HL-60 (cell line): Measurements from ENCODE around the gene ST6GALNAC3.
"Not testable (repeated sequence)": the region's sequence is repeated elsewhere in the genome, so short reads cannot be mapped to it uniquely, and the experiment has no call there.

Experiments
- DNase-seq, 2 experiments: peaks; one replicate each; pipeline ENCODE4 v3.0.0-alpha.2; 2010 to 2020; ENCODE audit warnings: low read depth in 1 of 2, low spot score in 1 of 2
- H3K27ac ChIP-seq: fragments of 250-450 bp; sonication (Bioruptor Pico); replicated peaks from 2 replicates; pipeline ENCODE4 v1.5.1; 2020; ENCODE audit warnings: mild to moderate bottlenecking, moderate library complexity
- H3K27me3 ChIP-seq: fragments of 250-450 bp; sonication (Bioruptor Pico); 2 replicates; pipeline ENCODE4 v1.5.1; 2021; ENCODE audit warnings: mild to moderate bottlenecking, moderate library complexity; ENCODE audit not compliant: insufficient read depth, poor library complexity, severe bottlenecking
- H3K4me3 ChIP-seq: replicated peaks from 2 replicates; pipeline ENCODE4 v1.5.1; 2011; ENCODE audit warnings: mild to moderate bottlenecking, control low read depth, low read length; ENCODE audit not compliant: insufficient read depth
- CTCF ChIP-seq: IDR thresholded peaks from one replicate; pipeline ENCODE4 v1.5.1; 2011; ENCODE audit warnings: low read length, control low read depth, inconsistent platforms; ENCODE audit not compliant: insufficient read depth
- GABPA ChIP-seq: IDR thresholded peaks from 2 replicates; pipeline ENCODE4 v1.6.1; 2012; ENCODE audit warnings: low read depth
- POLR2AphosphoS5 ChIP-seq: IDR thresholded peaks from 2 replicates; pipeline ENCODE4 v1.6.1; 2012; ENCODE audit warnings: low read depth
- REST ChIP-seq: IDR thresholded peaks from 2 replicates; pipeline ENCODE4 v1.6.1; 2012; ENCODE audit warnings: low read depth; ENCODE audit not compliant: insufficient replicate concordance
- SPI1 ChIP-seq: IDR thresholded peaks from 2 replicates; pipeline ENCODE4 v1.6.1; 2012; ENCODE audit warnings: low read depth, mild to moderate bottlenecking, borderline replicate concordance

The ST6GALNAC3 gene

GRCh38 chr1:76340056-76340455 is 265.5 kb downstream of the ST6GALNAC3 start:
- H3K4me3 ChIP-seq: no peak overlapping the region
- TF ChIP-seq GABPA (no peak), SPI1 (no peak), CTCF (no peak), REST (no peak), POLR2AphosphoS5 (no peak)
- DNase-seq: no peak
- no peaks in the 10 kb centered on the region for H3K27me3 ChIP-seq
- no peak overlapping the region for H3K27ac ChIP-seq

- H3K4me3 ChIP-seq, H3K27ac ChIP-seq: not testable (repeated sequence)
Observed at GRCh38 chr1:76341816-76342215, 267.3 kb downstream of the ST6GALNAC3 start.

GRCh38 chr1:76343356-76343755 is 268.8 kb downstream of the ST6GALNAC3 start:
- H3K4me3 ChIP-seq: no peak overlapping the region
- DNase-seq: no peak
- no peak overlapping the region for H3K27ac ChIP-seq
- H3K27me3 ChIP-seq: no peaks in the 10 kb centered on the region
- TF ChIP-seq POLR2AphosphoS5 (no peak), CTCF (no peak), SPI1 (no peak), GABPA (no peak), REST (no peak)

More at GRCh38 chr1:76341816-76342215, 267.3 kb downstream of the ST6GALNAC3 start:
- H3K27me3 ChIP-seq, DNase-seq: not testable (repeated sequence)

- TF ChIP-seq REST: no peak
- TF ChIP-seq CTCF: no peak
- TF ChIP-seq GABPA: no peak
- TF ChIP-seq POLR2AphosphoS5: no peak
- H3K4me3 ChIP-seq: no peak overlapping the region
- no peak for DNase-seq
- H3K27ac ChIP-seq: no peak overlapping the region
- no peaks in the 10 kb centered on the region for H3K27me3 ChIP-seq
Observed at GRCh38 chr1:76351655-76352054, 277.1 kb downstream of the ST6GALNAC3 start.
